HG02938 (cell line): ENCODE results near the gene TRPM6.

Experiments
- ATAC-seq: cut with Tn5 transposase; IDR thresholded peaks from one replicate; pipeline ENCODE4 v1.9.1; 2021; ENCODE audit warnings: mild to moderate bottlenecking, moderate library complexity; ENCODE audit not compliant: unreplicated experiment

TRPM6 gene

GRCh38 chr9:74726581-74726980 lies 161.1 kb downstream of the TRPM6 start:
- ATAC-seq = no peak

- no peak for ATAC-seq
Observed at GRCh38 chr9:74724317-74724716, 163.4 kb downstream of the TRPM6 start.

GRCh38 chr9:74721696-74722660 lies 165.7 kb downstream of the TRPM6 start:
- ATAC-seq = no peak

- ATAC-seq = no peak
Observed at GRCh38 chr9:74719306-74719705, 168.4 kb downstream of the TRPM6 start.

- no peak for ATAC-seq
Observed at GRCh38 chr9:74718709-74719108, 169.0 kb downstream of the TRPM6 start.

- no peak for ATAC-seq
Observed at GRCh38 chr9:74711341-74711740, 176.4 kb downstream of the TRPM6 start.

- ATAC-seq = no peak
Observed at GRCh38 chr9:74697535-74697934, 190.2 kb downstream of the TRPM6 start.

GRCh38 chr9:74696520-74696919 lies 191.2 kb downstream of the TRPM6 start:
- no peak for ATAC-seq

- ATAC-seq = no peak
Observed at GRCh38 chr9:74691058-74691457, 196.7 kb downstream of the TRPM6 start.

GRCh38 chr9:74683322-74683721 lies 204.4 kb downstream of the TRPM6 start:
- ATAC-seq = no peak

GRCh38 chr9:74681906-74682305 lies 205.8 kb downstream of the TRPM6 start:
- ATAC-seq = no peak

- ATAC-seq = no peak
Observed at GRCh38 chr9:74674077-74674476, 213.6 kb downstream of the TRPM6 start.
